ENCODE results near the gene CNOT1.

The CNOT1 gene

GRCh38 chr16:58515125-58515870 lies 114.3 kb downstream of the CNOT1 start, which contains the start of gene SETD6:
Gene SETD6, plus strand, starts transcription at chr16:58515517. Its CDS starts 21 bp downstream, at chr16:58515538.
- no peak for DNase-seq

GRCh38 chr16:58513874-58514273 lies 115.8 kb downstream of the CNOT1 start:
- no peak for DNase-seq

GRCh38 chr16:58511933-58512815 lies 117.5 kb downstream of the CNOT1 start:
- DNase-seq, result no peak

GRCh38 chr16:58510776-58511628 lies 118.6 kb downstream of the CNOT1 start:
- no peak for DNase-seq

GRCh38 chr16:58510097-58510775 lies 119.4 kb downstream of the CNOT1 start:
- no peak for DNase-seq

GRCh38 chr16:58509256-58510096 lies 120.2 kb downstream of the CNOT1 start:
- DNase-seq, result no peak

- DNase-seq, result no peak
Observed at GRCh38 chr16:58508671-58509251, 120.9 kb downstream of the CNOT1 start.

- DNase-seq, result no peak
Observed at GRCh38 chr16:58507963-58508670, 121.5 kb downstream of the CNOT1 start.

- no peak for DNase-seq
Observed at GRCh38 chr16:58507195-58507962, 122.2 kb downstream of the CNOT1 start.

GRCh38 chr16:58506241-58507194 lies 123.1 kb downstream of the CNOT1 start:
- DNase-seq, result no peak

GRCh38 chr16:58503863-58504688 lies 125.5 kb downstream of the CNOT1 start:
- DNase-seq, result no peak

GRCh38 chr16:58503166-58503862 lies 126.3 kb downstream of the CNOT1 start:
- DNase-seq, result no peak

GRCh38 chr16:58502217-58502921 lies 127.3 kb downstream of the CNOT1 start:
- no peak for DNase-seq

- DNase-seq, result no peak
Observed at GRCh38 chr16:58501242-58502131, 128.1 kb downstream of the CNOT1 start.

Measured in cortex of kidney (tissue), 1 donor.